Mesothelial cell of epicardium (in vitro differentiated cells): ENCODE data around the gene ADCY2. TPM values are rescaled to one million over a fixed set of nuclear protein-coding genes. Genes with fewer than 3 reads are reported as not detected.

Experiments used
- DNase-seq, 2 experiments: peaks; one replicate each; pipeline ENCODE4 v3.0.0; 2021; ENCODE audit warnings: low spot score in 2 of 2; ENCODE audit not compliant: unreplicated experiment in 2 of 2
- H3K27ac Mint-ChIP-seq: 2 replicates; pipeline ENCODE4 v1.8.0; 2021; ENCODE audit warnings: mixed read lengths
- H3K27me3 Mint-ChIP-seq: 2 replicates; pipeline ENCODE4 v1.8.0; 2021; ENCODE audit warnings: low read depth, mixed read lengths
- H3K36me3 Mint-ChIP-seq: 2 replicates; pipeline ENCODE4 v1.8.0; 2021; ENCODE audit warnings: mixed read lengths
- H3K4me1 Mint-ChIP-seq: 2 replicates; pipeline ENCODE4 v1.8.0; 2021; ENCODE audit warnings: mixed read lengths
- H3K4me3 Mint-ChIP-seq: 2 replicates; pipeline ENCODE4 v1.8.0; 2021; ENCODE audit warnings: mild to moderate bottlenecking, moderate library complexity, mixed read lengths
- H3K9me3 Mint-ChIP-seq: 2 replicates; pipeline ENCODE4 v1.8.0; 2021; ENCODE audit warnings: mixed read lengths
- total RNA-seq: library from RNA; stranded (reverse); gene quantifications from 3 replicates; pipeline ENCODE4 v1.2.1, GENCODE V29; 2021
- TF ChIP-seq, protein P1 (sequence below): fragments of 200-600 bp; sonication (generic); IDR thresholded peaks from one replicate; pipeline ENCODE4 v1.5.0; 2021; ENCODE audit warnings: antibody characterized with exemption; ENCODE audit not compliant: unreplicated experiment

Gene ADCY2
- total RNA-seq, 1 donor from 2014 or later = 3.0 TPM

DNA sequence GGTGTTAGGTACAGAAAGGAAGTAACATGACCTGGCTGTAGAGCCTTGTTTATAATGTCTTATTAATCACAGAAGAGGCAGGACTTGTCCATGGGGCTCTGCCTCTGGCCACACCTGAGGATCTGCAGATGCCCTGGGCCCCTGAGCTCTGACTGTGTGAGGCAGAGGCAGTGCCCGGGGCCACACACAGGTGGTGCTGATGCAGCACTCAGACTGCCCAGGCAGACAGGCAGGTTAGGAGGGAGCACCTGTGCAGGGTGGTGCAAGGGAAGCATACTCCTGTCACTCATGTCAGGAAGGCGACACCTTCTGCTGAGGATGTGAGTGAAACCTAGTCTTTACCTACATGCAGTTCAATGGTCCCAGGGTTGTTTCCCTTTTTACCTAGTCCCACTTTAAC, 366.3 kb downstream of the ADCY2 start:
- H3K9me3 Mint-ChIP-seq = no peaks in the 10 kb centered on the region
- TF ChIP-seq, protein P1, sequence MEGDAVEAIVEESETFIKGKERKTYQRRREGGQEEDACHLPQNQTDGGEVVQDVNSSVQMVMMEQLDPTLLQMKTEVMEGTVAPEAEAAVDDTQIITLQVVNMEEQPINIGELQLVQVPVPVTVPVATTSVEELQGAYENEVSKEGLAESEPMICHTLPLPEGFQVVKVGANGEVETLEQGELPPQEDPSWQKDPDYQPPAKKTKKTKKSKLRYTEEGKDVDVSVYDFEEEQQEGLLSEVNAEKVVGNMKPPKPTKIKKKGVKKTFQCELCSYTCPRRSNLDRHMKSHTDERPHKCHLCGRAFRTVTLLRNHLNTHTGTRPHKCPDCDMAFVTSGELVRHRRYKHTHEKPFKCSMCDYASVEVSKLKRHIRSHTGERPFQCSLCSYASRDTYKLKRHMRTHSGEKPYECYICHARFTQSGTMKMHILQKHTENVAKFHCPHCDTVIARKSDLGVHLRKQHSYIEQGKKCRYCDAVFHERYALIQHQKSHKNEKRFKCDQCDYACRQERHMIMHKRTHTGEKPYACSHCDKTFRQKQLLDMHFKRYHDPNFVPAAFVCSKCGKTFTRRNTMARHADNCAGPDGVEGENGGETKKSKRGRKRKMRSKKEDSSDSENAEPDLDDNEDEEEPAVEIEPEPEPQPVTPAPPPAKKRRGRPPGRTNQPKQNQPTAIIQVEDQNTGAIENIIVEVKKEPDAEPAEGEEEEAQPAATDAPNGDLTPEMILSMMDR = no peak
- no peaks in the 10 kb centered on the region for H3K36me3 Mint-ChIP-seq
- peaks cover 19% of the 10 kb centered on the region for H3K4me1 Mint-ChIP-seq
- H3K4me3 Mint-ChIP-seq = no peak overlapping the region
- DNase-seq = no peak
- H3K27me3 Mint-ChIP-seq = no peaks in the 10 kb centered on the region
- H3K27ac Mint-ChIP-seq = no peak overlapping the region

DNA sequence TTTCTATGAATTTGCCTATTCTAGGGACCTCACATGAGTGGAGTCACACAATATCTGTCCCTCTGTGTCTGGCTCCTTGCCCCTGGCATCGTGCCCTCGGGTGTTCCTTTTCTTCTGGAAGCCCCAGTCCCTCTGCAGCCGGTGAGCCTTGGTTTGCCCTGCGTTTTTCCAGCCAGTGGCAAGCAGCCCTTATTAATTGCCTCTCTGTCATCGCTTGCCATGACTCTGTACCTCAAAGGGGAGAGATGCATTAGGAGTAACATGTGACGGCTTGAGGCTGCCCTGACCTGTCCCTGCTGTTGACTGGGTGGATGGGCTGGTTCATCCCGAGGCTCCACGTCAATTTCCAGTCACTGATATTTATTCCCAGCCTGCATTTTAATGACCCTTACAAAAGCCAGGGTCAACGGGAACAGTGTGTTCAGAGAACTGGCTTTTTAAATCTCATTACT, 367.7 kb downstream of the ADCY2 start:
- Mint-ChIP-seq H3K9me3 (no peaks in the 10 kb centered on the region), H3K36me3 (no peaks in the 10 kb centered on the region), H3K27ac (no peak overlapping the region), H3K4me1 (peaks cover 19% of the 10 kb centered on the region), H3K4me3 (no peak overlapping the region), H3K27me3 (no peaks in the 10 kb centered on the region)
- no peak for DNase-seq
- TF ChIP-seq, protein P1 = no peak

DNA sequence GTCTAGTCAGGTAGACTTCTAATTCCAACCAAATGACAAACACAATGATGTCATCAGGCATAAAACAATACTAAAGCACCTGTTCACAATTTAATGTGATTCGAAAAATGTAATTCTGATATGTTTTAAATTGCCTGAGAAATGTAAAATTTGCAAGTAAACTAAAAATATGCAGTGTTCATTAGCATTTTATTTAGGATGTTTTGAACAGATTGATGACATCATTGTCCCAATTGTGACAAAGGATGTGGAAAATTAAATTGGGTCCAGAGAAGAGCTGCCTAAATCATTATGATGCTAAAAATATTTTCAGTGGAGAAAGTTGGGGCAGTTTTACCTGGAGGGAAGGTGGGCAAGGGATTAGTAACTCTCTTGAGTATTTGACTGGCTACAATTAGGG, 368.5 kb downstream of the ADCY2 start:
- H3K27me3 Mint-ChIP-seq = no peaks in the 10 kb centered on the region
- no peak for DNase-seq
- no peak overlapping the region for H3K4me3 Mint-ChIP-seq
- H3K27ac Mint-ChIP-seq = no peak overlapping the region
- H3K9me3 Mint-ChIP-seq = no peaks in the 10 kb centered on the region
- H3K4me1 Mint-ChIP-seq = peaks cover 18% of the 10 kb centered on the region
- H3K36me3 Mint-ChIP-seq = no peaks in the 10 kb centered on the region
- TF ChIP-seq, protein P1 = no peak

DNA sequence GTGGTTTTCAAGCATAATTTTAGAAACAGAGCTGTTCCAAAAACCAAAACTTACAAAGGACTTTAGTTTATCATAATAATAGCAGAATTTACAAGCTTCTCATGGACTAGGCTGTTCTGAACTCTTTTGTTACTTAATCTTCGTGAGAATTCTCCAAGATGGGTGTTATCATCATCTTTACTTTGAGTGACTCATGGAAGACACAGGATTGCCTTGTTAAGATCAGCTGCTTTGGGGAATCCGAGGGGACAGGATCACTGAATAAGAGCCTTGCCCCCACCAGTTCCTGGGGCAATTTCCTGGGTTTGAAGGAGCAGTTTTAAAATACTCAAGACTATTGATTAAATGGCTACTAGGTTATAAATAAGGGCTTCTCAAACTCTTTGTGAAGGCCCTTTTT, 374.5 kb downstream of the ADCY2 start:
- Mint-ChIP-seq H3K4me3 (no peak overlapping the region), H3K27ac (no peak overlapping the region), H3K9me3 (no peaks in the 10 kb centered on the region), H3K36me3 (no peaks in the 10 kb centered on the region), H3K4me1 (peaks cover 3% of the 10 kb centered on the region), H3K27me3 (no peaks in the 10 kb centered on the region)
- TF ChIP-seq, protein P1 = no peak
- DNase-seq = no peak

DNA sequence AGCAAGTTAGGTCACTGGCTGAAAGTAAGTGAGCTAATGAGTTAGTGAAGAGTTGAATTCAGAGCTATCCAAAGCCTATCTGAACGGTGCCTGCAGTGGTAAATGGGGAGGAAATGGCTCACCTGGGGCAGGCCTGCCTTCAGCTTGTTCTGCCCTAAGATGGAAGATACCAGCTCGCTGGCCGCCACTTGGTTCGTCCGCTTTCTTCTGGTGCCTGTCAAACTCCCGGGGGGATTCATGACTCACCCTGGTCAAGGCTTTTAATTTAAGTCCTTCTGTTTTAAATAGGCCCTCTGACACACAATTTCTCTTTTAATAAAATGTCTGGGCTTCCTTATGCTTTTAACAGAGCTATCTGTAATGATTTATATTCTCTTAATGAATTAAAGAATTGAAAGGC, 376.2 kb downstream of the ADCY2 start:
- Mint-ChIP-seq H3K27ac (no peak overlapping the region), H3K27me3 (no peaks in the 10 kb centered on the region), H3K4me1 (no peaks in the 10 kb centered on the region), H3K36me3 (no peaks in the 10 kb centered on the region), H3K9me3 (no peaks in the 10 kb centered on the region), H3K4me3 (no peak overlapping the region)
- TF ChIP-seq, protein P1 = no peak
- no peak for DNase-seq

DNA sequence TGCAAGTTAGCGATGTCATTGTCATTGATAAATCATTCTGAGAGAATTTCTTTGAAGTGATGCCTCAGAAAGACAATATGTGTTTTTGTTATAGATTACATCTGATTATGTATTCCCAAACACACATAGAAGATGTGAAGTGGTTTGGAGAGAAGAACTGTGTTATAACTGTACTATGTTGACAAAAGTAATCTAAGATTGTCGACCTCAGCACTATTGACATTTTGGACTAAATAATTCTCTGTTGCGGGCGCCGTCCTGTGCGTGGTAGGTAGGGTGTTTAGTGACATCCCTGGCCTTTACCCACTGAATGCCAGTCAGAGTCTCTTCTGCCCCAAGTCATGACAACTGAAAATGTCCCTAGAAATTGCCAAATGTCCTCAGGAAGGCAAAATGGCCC, 377.2 kb downstream of the ADCY2 start:
- TF ChIP-seq, protein P1 = no peak

More for the DNA sequence above, 377.2 kb downstream of the ADCY2 start:
- DNase-seq = no peak
- Mint-ChIP-seq H3K4me1 (no peaks in the 10 kb centered on the region), H3K9me3 (no peaks in the 10 kb centered on the region), H3K27ac (no peak overlapping the region), H3K36me3 (no peaks in the 10 kb centered on the region), H3K4me3 (no peak overlapping the region), H3K27me3 (peaks cover 3% of the 10 kb centered on the region)
